ENCODE results near the gene SMIM20.

SMIM20 gene

GRCh38 chr4:25889589-25890503, 24.2 kb upstream of the SMIM20 start:
- CTCF ChIA-PET = no interaction called here
- TF ChIP-seq CTCF (conservative IDR thresholded peaks at IDR 0.05; ENCODE audit: low read depth) = no peak
- H3K27ac ChIP-seq = no peak overlapping the region
- no peak for DNase-seq (ENCODE audit: low spot score)
- POLR2A ChIA-PET (ENCODE audit: low non-redundant PET) = no interaction called here

GRCh38 chr4:25890571-25891485, 23.2 kb upstream of the SMIM20 start:
- no peak for TF ChIP-seq CTCF (conservative IDR thresholded peaks at IDR 0.05; ENCODE audit: low read depth)
- ChIA-PET POLR2A (ENCODE audit: low non-redundant PET) (no interaction called here), CTCF (no interaction called here)
- H3K27ac ChIP-seq = no peak overlapping the region
- DNase-seq (ENCODE audit: low spot score) = no peak

GRCh38 chr4:25892796-25893195, 21.2 kb upstream of the SMIM20 start:
- POLR2A ChIA-PET (ENCODE audit: low non-redundant PET) = no interaction called here
- no peak for DNase-seq (ENCODE audit: low spot score)
- TF ChIP-seq CTCF (conservative IDR thresholded peaks at IDR 0.05; ENCODE audit: low read depth) = no peak
- CTCF ChIA-PET = interaction anchor here (0.7 kb wide), 1 partner anchor 11 kb away, joined by 3 read pairs; no protein-coding TSS in a partner anchor
- H3K27ac ChIP-seq = no peak overlapping the region

GRCh38 chr4:25896776-25897539, 17.1 kb upstream of the SMIM20 start:
- CTCF ChIA-PET = interaction anchor here (0.6 kb wide), 1 partner anchor 729 kb away, joined by 5 read pairs; no protein-coding TSS in a partner anchor
- H3K27ac ChIP-seq = no peak overlapping the region
- TF ChIP-seq CTCF (conservative IDR thresholded peaks at IDR 0.05; ENCODE audit: low read depth) = no peak
- POLR2A ChIA-PET (ENCODE audit: low non-redundant PET) = no interaction called here
- no peak for DNase-seq (ENCODE audit: low spot score)

GRCh38 chr4:25900310-25900709, 13.7 kb upstream of the SMIM20 start:
- TF ChIP-seq CTCF (conservative IDR thresholded peaks at IDR 0.05; ENCODE audit: low read depth) = no peak
- DNase-seq (ENCODE audit: low spot score) = no peak
- ChIA-PET CTCF (no interaction called here), POLR2A (ENCODE audit: low non-redundant PET) (no interaction called here)
- no peak overlapping the region for H3K27ac ChIP-seq

GRCh38 chr4:25901030-25901430, 13.0 kb upstream of the SMIM20 start:
- ChIA-PET CTCF (interaction anchor here (0.6 kb wide), 1 partner anchor 644 kb away, joined by 3 read pairs; no protein-coding TSS in a partner anchor), POLR2A (ENCODE audit: low non-redundant PET) (no interaction called here)
- no peak for TF ChIP-seq CTCF (conservative IDR thresholded peaks at IDR 0.05; ENCODE audit: low read depth)
- DNase-seq (ENCODE audit: low spot score) = no peak
- H3K27ac ChIP-seq = no peak overlapping the region

All from RWPE1 (cell line).